NCI-H128 (cell line): ENCODE data around the gene SLC26A8.
"Not testable (repeated sequence)": the region's sequence is repeated elsewhere in the genome, so short reads cannot be mapped to it uniquely, and the experiment has no call there.

Source experiments
- DNase-seq: peaks from one replicate; lab custom pipeline; 2025; ENCODE audit not compliant: unreplicated experiment; lab: John Stamatoyannopoulos, UW

Gene SLC26A8

GRCh38 chr6:35919085-35919826 lies 105.2 kb downstream of the SLC26A8 start:
- no peak for DNase-seq

- not testable (repeated sequence) for DNase-seq
Measured at GRCh38 chr6:35916893-35917292, 107.5 kb downstream of the SLC26A8 start.

GRCh38 chr6:35916056-35916455 lies 108.4 kb downstream of the SLC26A8 start:
- DNase-seq: no peak

- DNase-seq: no peak
Measured at GRCh38 chr6:35914536-35914935, 109.9 kb downstream of the SLC26A8 start.

- no peak for DNase-seq
Measured at GRCh38 chr6:35911871-35912653, 112.4 kb downstream of the SLC26A8 start.

- DNase-seq: not testable (repeated sequence)
Measured at GRCh38 chr6:35909571-35909970, 114.9 kb downstream of the SLC26A8 start.

GRCh38 chr6:35908753-35909401 lies 115.6 kb downstream of the SLC26A8 start:
- not testable (repeated sequence) for DNase-seq

GRCh38 chr6:35907750-35908149 lies 116.7 kb downstream of the SLC26A8 start:
- DNase-seq: no peak

GRCh38 chr6:35906499-35906846 lies 118.0 kb downstream of the SLC26A8 start:
- no peak for DNase-seq

GRCh38 chr6:35905841-35906498 lies 118.5 kb downstream of the SLC26A8 start:
- no peak for DNase-seq

GRCh38 chr6:35905141-35905785 lies 119.2 kb downstream of the SLC26A8 start:
- DNase-seq: no peak

GRCh38 chr6:35903679-35904078 lies 120.8 kb downstream of the SLC26A8 start:
- no peak for DNase-seq

- DNase-seq: no peak
Measured at GRCh38 chr6:35900448-35900847, 124.0 kb downstream of the SLC26A8 start.

GRCh38 chr6:35898003-35898402 lies 126.4 kb downstream of the SLC26A8 start:
- no peak for DNase-seq

- DNase-seq: no peak
Measured at GRCh38 chr6:35897486-35897885, 127.0 kb downstream of the SLC26A8 start.

- DNase-seq: no peak
Measured at GRCh38 chr6:35897036-35897435, 127.4 kb downstream of the SLC26A8 start.

GRCh38 chr6:35896228-35896627 lies 128.2 kb downstream of the SLC26A8 start:
- no peak for DNase-seq

GRCh38 chr6:35895560-35895959 lies 128.9 kb downstream of the SLC26A8 start:
- DNase-seq: no peak

GRCh38 chr6:35894776-35895175 lies 129.7 kb downstream of the SLC26A8 start:
- no peak for DNase-seq
